Left colon (tissue), 2 donors: ENCODE data around the gene CRIP1. TPM values are rescaled to one million over a fixed set of nuclear protein-coding genes. Genes with fewer than 3 reads are reported as not detected.
A peak's percentile ranks its signal among the peaks of the same experiment; 100 is the strongest.

Experiments used
- ATAC-seq: fragments of 200-7000 bp; cut with Tn5 transposase; one replicate; pipeline ENCODE4 v1.9.1; 2020; ENCODE audit warnings: mild to moderate bottlenecking, moderate library complexity
- DNase-seq, 2 donors: peaks; one replicate each; pipeline ENCODE4 v3.0.0-alpha.2; 2020
- intact Hi-C, 2 donors: fragments of 100-400 bp; cut with DNase I in 1 of 2; cut with micrococcal nuclease in 1 of 2; formaldehyde crosslinking; loops; one replicate each; pipeline versions ENCODE4 v1.11.2 to v1.14.0; 2022; cut with DNase I, micrococcal nuclease
- total RNA-seq, 2 donors: library from RNA; stranded (reverse); fragmentation: NEBNext Ultra II Directional; extraction: Animal tissue kit (Norgen Biotek cat#: 25700); gene quantifications; one replicate each; pipeline ENCODE4 v1.2.1, GENCODE V29; 2021
- donor health status: DM: no; HTN: no; CAD: no.
- donor health status: DM: yes; HTN: yes; CAD: no.

CRIP1 gene
- total RNA-seq, 2 donors from 2014 or later, result 86.8 to 222 TPM

DNA sequence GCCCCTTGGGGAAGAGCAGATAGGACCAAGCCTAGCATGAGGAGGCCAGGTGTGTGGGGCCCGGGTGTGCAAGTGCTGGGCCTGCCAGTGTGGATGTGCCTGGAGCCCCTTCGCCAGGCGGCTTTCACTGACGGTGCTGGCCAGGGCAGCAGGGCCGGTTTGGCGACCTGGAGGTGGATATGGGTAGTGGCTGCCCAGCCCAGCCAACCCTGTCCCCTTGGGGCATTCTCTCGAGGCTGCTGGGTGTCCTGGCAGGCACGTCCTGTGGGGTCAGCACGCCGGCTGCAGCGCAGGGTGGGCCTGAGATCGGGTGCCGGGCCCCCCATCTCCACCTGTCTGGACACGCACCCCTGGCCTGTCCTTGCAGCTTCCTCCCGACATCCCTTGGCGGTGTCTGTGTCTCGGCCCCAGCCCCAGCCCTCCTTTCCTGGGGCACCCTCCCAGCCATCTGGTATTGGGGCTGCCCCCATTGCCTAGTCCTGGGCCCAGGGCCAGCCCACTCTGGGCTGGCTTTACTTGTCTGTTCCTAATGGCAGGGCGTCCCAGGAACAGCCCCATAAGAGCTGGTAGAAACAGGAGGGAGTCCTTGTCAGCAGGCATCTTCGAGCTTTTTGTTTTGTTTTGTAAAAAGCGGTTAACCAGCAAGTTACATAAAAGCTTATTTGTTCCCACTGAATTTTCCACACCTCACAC lies 19.3 kb upstream of the CRIP1 start:
- no peak for DNase-seq
- intact Hi-C loops, result loop anchor here in 1 of 2 donors (10.0 kb wide), 1 partner anchor 53 kb away; the partner anchor contains the start of gene MTA1
- ATAC-seq, result no peak

DNA sequence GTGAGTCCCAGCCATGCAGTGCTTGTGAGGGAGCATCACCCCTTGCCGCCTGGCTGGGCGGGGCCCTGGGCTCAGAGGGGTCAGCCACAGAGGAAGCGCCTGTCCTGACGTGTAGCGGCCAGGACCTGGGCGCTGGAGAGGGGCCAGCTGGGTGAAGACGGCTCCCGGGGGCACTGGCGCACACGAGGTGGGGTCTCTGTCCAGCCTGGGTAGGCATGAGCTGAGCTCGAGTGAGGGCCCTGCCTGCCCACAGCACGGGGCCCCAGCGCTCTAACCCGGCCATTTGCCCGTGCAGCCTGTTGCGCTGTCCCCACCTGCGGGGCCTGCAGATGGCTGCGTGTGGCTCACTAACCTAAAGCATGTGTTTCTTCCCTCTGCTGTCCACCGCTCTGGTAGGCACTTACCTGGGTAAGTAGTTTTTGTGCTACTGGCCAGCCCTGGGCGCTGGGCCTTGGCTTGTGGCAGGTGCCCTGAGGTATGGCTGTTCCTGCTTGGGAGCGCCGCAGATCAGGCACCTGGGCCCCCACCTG lies 18.7 kb upstream of the CRIP1 start:
- no peak for DNase-seq
- ATAC-seq, result no peak
- intact Hi-C loops, result loop anchor here in 1 of 2 donors (10.0 kb wide), 1 partner anchor 53 kb away; the partner anchor contains the start of gene MTA1

DNA sequence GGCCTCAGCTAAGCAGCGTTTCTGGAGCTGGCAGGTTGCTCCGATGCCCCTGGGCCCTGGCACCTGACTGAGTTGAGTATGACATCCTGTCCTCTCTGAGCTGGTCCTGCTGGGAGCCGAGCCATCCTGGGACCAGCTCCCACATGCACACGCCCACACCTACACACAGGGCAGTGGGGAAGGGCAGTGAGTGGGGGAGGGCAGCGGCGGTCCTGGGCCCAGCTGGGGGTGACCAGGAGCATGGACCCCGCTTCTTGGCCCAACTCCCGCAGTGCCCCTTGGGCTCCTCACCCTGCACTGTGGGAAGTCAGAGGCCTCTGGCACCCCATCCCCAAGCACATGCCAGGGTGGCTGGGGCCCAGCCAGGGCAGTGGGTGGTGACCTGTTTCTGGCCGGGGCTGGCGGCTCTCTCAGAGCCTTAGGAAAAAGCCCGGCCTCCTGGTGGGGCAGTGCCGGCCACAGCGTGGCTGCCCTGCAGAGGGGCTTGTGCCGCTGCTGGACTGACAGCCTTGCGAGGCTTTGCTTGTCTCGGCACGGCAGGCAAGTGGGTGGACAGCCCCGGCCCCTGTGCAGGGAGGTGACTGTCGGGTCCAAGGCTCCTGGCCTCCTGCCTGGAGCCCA lies 18.0 kb upstream of the CRIP1 start:
- DNase-seq (no peak), ATAC-seq (no peak)
- intact Hi-C loops, result loop anchor here in 1 of 2 donors (10.0 kb wide), 1 partner anchor 54 kb away; the partner anchor contains the start of gene MTA1

DNA sequence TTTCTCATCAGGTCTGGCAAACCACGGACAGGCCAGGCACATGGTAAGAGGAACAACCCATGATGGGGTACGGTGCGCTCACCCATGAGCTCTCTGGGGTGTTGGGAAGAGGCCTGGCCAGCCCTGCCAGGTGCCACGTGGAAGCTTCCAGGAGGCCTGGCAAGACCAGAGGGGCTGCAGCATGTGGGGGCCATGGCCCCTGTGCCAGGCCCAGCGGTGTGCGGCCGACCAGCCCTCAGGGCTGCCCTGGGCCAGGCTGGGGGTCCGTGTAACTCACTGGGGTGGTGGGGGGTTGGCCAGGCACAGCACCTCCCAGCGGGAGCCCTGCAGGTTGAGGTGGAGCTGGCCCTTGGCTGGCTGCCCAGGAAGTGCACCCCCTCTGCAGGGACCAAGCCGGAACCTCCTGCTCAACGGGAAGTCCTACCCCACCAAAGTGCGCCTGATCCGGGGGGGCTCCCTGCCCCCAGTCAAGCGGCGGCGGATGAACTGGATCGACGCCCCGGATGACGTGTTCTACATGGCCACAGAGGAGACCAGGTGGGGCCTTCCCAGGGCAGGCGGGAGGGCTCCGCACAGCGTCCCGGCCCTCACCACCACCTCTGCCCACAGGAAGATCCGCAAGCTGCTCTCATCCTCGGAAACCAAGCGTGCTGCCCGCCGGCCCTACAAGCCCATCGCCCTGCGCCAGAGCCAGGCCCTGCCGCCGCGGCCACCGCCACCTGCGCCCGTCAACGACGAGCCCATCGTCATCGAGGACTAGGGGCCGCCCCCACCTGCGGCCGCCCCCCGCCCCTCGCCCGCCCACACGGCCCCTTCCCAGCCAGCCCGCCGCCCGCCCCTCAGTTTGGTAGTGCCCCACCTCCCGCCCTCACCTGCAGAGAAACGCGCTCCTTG lies 17.0 kb upstream of the CRIP1 start:
- ATAC-seq (no peak), DNase-seq (no peak)
- intact Hi-C loops, result loop anchor here in 1 of 2 donors (10.0 kb wide), 1 partner anchor 55 kb away; the partner anchor contains the start of gene MTA1

DNA sequence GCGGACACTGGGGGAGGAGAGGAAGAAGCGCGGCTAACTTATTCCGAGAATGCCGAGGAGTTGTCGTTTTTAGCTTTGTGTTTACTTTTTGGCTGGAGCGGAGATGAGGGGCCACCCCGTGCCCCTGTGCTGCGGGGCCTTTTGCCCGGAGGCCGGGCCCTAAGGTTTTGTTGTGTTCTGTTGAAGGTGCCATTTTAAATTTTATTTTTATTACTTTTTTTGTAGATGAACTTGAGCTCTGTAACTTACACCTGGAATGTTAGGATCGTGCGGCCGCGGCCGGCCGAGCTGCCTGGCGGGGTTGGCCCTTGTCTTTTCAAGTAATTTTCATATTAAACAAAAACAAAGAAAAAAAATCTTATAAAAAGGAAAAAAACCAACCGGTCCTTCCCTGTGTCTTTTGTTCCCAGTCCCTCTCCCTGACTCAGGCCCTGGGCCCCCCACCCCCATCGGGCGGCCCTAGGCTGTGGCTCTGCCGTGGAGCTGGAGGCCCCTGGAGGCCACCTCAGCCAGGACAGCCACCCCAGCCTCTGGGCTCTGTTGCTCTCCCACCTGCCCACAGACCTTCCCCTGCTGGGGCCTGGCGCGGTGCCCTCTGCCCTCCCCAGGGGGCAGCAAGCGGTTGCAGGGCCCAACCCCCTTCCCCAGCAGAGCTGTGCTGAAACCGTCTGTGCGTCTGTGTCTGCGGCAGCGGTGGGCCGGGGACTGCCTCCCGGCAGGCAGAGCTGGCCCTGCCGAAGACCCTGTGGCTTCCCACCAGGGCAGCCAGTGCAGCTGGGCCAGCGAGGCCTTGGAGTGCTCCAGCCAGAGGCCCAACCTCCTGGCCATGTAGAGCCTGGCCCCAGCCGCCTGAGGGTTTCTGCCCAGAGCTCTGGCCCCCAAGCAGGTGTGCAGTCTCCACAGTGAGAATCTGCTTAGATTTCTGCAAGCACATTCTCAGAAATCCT lies 16.1 kb upstream of the CRIP1 start:
- intact Hi-C loops, result no loop called here
- ATAC-seq (no peak), DNase-seq (no peak)

DNA sequence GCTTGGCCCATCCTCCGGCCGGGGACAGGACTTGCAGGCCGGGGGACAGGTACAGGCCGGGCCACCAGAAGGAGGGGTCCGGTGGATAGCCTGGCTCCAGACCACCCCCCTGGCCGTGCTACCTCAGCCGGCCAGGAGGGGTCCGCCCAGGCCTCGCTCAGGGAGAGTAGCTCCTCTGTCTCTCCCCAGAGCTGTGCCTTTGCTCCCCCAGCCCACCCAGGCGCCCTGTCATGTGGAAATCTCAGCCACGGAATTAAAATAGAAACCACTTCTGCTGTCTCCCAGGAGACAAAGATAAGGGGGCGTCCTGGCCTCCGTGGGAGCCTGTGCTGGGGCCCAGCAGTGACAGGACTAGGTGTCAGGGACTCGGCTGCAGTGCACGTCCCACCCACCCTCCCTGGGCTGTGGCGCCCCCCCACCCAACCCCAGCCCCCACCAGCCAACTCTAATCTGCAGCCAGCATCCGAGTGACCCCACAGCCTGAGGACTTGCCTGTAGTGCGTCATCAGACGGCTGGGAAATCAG lies 15.3 kb upstream of the CRIP1 start:
- DNase-seq (no peak), ATAC-seq (no peak)
- intact Hi-C loops, result no loop called here

DNA sequence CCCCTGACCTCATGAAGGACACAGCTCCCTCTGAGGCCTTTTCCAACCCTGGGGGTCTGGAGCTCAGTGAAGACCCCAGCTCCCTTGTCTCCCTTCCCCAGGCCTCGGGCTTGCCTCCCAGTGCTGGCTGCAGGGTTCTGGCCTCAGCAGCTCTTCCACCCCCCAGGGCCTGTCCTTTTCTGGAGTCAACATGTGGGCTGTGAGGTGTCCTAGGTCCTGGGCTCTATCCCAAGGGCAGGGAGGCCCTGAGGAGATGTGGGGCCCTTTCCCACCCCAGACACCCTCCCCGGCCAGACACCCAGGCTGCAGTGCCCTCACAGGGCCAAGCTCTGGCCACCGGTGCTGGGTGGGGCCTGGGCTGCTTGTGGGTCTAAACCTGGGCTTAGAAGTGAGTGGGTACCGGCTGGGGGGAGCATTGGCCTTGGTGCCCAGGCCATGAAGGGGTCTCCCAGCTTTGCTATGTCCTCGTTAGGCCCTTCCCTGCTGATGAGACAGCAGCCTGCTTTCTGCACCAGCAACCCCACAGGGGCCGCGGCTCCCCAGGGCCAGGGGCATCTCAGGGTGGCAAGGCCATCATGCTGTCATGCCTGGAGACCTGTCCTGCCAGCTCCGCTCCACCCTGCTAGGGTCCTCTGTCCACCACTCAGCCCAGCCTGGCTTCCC lies 14.7 kb upstream of the CRIP1 start:
- no peak for ATAC-seq
- intact Hi-C loops, result no loop called here
- no peak for DNase-seq

DNA sequence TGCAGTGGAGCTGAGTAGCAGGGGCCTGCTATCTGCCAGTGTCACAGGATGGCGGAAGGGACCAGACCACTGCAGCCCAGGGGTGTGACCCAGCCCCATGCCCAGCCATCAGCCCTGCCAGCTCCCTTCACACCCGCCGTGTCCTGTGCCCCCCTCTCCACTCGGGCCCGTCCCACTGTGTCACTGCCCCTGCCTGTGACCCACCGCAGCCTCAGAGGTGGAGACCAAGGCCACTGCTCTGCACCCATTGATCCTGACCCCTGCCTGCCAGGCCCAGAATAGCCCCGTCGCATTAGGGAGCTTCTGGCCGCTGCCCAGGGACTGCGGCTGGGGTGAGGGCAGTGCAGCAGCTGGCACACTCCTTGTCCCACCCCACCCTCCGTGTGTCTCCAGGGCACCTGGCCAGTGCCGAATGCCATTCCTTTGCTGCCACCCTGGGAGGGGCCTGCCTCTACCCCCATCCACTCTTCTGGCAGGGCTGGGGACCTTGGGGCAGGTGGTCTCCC lies 14.1 kb upstream of the CRIP1 start:
- intact Hi-C loops, result no loop called here
- peak; percentile 15 for ATAC-seq

DNA sequence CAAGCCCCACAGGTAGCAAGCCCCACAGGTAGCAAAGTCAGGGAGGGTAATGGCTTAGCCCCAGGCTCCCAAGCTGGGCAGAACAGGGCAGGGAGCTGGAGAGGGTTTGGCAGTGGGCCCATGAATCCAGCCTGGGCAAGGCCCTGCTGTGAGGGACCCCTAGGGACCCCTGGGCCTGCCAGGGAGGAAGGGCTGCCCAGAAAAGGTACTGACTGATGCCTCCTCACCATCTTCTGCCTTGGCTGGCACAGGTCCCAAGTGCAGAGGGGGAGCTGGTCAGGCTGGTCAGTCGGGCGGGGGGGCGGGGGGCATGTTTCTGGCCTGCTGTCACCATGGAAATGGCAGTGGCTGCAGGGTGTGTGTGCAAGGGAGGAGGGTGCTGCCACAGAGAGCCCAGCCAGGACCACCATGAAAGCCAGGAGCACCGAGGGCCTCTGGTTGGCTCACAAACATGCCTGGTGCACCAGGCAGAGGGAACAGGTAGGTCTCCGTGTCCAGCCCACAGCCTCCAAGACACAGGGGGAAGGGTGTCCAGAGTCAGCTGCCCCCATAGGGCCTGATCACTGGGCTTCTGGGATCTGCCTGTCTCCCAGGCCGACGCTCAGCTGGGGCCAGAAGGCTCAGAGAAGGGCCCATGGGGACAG lies 13.5 kb upstream of the CRIP1 start:
- ATAC-seq (no peak), DNase-seq (no peak)
- intact Hi-C loops, result no loop called here

More for the DNA sequence above, 14.1 kb upstream of the CRIP1 start:
- no peak for DNase-seq

DNA sequence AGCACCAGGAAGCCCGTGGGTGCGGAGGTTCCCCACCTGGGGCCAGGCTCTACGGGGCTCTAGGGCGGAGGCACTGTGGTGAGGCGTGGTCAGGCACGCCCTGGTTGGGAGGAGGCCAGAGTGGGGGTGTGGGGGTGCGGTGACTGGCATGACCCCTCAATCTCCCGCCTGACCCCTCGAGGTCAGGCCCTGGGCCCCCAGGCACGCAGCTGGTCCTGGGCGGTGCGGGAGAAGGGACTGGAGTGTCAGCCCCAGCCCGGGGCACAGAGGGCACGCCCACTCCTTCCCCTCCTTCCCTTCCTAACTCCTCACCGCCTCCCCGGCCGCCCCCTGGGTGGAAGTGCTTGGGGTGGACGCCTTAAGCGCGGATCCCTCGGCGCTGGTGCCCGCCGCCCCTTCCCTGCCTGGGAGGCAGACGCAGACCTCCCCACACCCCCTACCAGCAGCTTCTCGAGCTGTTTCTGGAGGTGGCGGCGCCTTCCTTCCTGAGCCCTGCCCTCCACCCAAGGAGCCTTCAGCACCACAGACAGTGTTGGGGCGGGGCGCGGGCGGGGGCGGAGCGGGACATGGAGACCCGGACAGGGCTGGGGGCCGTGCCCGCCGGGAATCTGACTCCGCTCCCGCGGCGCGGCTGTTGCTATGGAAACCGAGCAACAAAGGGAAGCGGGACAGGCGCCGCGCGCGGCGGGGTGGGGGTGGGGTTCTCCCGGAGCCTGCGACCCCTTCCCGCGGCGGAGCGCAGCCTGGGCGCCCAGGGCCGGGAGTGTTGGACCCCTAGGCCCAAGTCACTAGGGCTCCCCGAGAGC lies 12.8 kb upstream of the CRIP1 start:
- ATAC-seq (peak; percentile 44), DNase-seq (peak; percentile 69 to 78)
- intact Hi-C loops, result no loop called here

DNA sequence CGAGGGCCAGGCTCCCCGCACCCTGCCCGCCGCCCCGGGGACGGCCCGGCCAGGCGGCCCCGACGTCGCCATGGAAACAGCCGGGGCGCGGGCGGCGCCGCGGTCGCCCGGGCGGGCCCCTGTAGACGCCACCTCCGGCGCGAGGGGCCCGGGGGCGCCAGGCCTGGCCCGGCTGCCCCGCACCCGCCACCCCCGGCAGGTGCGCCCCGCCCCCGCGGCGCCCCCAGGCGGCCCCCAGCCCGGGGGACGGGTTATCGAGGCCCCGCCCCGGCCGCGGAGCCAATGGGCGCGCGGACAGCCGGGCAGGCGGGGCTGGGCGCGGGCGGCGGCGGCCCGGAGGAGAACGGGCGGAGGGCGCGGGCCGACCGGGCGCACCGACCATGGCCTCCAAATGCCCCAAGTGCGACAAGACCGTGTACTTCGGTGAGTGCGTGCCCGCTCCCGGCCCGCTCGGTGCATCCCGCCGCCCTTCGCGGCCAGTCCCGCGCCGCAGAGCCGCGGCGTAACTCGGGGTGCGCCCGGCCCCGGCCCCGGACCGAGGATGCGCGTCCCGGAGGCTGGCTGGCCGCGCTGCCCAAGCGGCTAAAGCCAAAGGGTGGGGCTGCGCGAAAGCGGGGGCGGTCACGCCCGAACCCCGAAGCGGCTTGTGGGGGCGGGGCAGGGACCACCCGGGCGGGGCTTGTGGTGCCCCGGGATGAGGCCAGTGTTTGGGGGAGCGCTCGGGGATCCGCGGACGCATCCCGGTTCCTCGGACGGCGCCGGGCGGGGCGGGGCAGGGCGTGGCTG lies 12.0 kb upstream of the CRIP1 start, which contains the start of gene CRIP2:
Gene CRIP2, plus strand, starts transcription at position 339 of the 786 bp plus-strand sequence. Its CDS starts 42 bp downstream, at position 381.
- ATAC-seq, result peak; percentile 20
- peak in 1 of 2 donors; percentile 44 for DNase-seq
- intact Hi-C loops, result no loop called here

DNA sequence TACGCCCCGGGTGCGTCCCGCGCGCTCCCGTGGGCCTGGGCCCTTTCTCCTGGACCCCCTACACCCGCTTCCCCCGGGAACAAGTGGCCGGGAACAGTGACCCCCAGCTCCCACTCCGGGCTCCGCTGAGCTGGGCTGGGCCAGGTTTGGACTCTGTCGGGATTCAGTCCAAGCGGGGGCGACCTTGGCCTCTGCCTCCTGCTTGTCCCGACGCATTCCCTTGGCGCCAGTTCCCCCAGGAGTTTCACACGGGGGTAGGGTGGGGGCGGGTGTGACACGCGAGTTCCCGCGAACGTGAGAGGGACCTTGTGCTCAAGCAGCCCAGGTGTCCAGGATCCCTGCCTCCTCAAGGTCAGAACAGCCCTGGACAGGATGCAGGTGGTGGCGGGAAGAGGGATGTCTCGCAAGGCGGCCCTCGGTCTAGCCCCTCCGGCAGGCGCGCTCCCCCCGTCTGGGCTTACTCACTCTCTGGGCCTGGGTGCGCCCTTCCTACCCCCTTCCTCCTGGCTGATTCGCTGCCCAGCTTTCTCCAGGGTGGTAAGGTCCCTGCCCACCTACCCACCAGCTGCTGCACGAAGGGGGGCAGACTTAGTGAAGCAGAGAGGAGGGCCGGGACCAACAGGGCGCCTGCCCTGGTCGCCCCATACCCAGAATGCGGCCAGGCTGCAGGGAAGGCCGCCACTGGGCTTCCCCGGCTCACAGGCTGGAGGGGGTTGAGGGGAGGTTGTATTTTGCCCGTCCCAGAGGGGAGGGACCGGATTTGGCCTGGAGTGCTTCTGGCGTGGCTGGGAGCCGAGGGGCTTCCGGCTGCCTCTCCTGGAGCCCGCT lies 11.2 kb upstream of the CRIP1 start:
- intact Hi-C loops, result no loop called here
- ATAC-seq (no peak), DNase-seq (peak in 1 of 2 donors; percentile 24)

DNA sequence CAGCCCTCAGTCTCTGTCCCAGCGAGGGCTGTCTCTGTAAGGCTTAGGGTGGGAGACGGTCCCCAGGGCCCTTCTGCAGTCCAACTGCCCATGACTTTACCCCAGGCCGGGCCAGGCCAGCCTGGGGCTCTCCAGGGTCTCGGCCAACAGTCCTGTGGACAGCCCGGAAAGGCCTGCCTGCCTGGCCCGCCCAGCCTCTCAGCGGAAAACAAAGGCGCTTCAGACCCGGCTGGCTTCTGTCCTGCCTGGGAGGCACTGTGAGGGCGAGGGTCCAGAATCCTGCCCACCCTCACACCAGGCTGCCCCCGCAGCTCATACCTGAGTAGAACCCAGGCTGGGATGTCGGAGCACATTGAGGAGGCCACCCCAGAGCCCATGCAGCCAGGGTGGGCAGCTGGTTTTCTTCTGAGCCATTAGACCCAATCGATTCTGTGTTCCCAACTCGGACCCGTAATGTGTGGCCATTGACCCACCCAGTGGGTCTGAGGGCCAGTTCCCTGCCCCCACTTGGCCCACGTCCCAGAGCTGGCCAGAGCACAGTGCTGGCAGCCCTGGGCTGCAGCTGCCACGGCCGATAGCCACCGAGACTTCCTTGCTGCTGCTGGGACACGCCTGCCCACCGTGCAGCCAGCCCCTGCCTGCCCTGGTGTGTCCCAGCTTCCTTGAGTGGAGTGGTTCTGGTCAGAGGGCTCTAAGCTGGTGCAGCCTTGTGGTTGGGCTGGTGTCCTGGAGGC lies 10.4 kb upstream of the CRIP1 start:
- intact Hi-C loops, result no loop called here
- DNase-seq (peak in 1 of 2 donors; percentile 28), ATAC-seq (no peak)
